HepG2 (cell line): ENCODE data around the gene ZNF605. TPM values are rescaled to one million over a fixed set of nuclear protein-coding genes. Genes with fewer than 3 reads are reported as not detected.

Source experiments
- ATAC-seq: fragments of 200-7000 bp; cut with Tn5 transposase; 3 replicates; pipeline ENCODE4 v1.9.1; 2020; ENCODE audit warnings: mild to moderate bottlenecking, moderate library complexity
- BruUV-seq: library from RNA; stranded (reverse); fragments of 400-500 nt; replicated peaks from 2 replicates; lab custom pipeline; 2021; lab: Mats Ljungman, UMichigan
- CTCF ChIA-PET: fragments of 300-600 bp; formaldehyde crosslinking; extraction: SDS; loops from one replicate; lab custom pipeline; 2021; ENCODE audit warnings: low total read pairs, inconsistent platforms, low intra/inter-chr PET ratio; lab: Yijun Ruan, JAX
- POLR2A ChIA-PET: fragments of 350-600 bp; sonication (Branson Sonifier 250); formaldehyde crosslinking; loops from one replicate; lab custom pipeline; 2020; ENCODE audit warnings: antibody characterized with exemption, inconsistent platforms; lab: Yijun Ruan, JAX
- DNase-seq: peaks from one replicate; pipeline ENCODE4 v3.0.0-alpha.2; 2015; ENCODE audit warnings: low spot score
- FAIRE-seq: peaks from 3 replicates; lab custom pipeline; 2011; peaks lifted over from hg19 to GRCh38; lab: Jason Lieb, UNC
- H2AFZ ChIP-seq: one replicate; pipeline ENCODE4 v1.6.1; 2011; ENCODE audit warnings: low read length, inconsistent platforms
- H3K27ac ChIP-seq: fragments of 300-600 bp; 3 replicates; pipeline ENCODE4 v1.8.0; 2011; ENCODE audit warnings: mixed run types, mild to moderate bottlenecking, mixed read lengths, low read length, inconsistent platforms; ENCODE audit not compliant: insufficient read depth; ENCODE audit errors: extremely low read length
- H3K27me3 ChIP-seq, 2 experiments: fragments of 200-600 bp in 1 of 2; 2 replicates in 1 of 2; 3 replicates in 1 of 2; pipeline versions ENCODE4 v1.6.0 to v1.8.0; 2011; ENCODE audit warnings: low read length in 2 of 2, mild to moderate bottlenecking in 2 of 2, moderate library complexity in 2 of 2, inconsistent platforms in 1 of 2; ENCODE audit not compliant: insufficient read depth in 2 of 2, control insufficient read depth in 1 of 2
- H3K36me3 ChIP-seq, 2 experiments: fragments of 200-600 bp in 1 of 2; replicated peaks in 1 of 2; 2 replicates in 1 of 2; 3 replicates in 1 of 2; pipeline versions ENCODE4 v1.5.1 to v1.8.0; 2011; ENCODE audit warnings: low read length in 2 of 2, inconsistent platforms in 1 of 2; ENCODE audit not compliant: insufficient read depth in 2 of 2, control insufficient read depth in 1 of 2
- H3K4me1 ChIP-seq: 2 replicates; pipeline ENCODE4 v1.5.1; 2012; ENCODE audit warnings: low read length, inconsistent platforms; ENCODE audit not compliant: insufficient read depth
- H3K4me2 ChIP-seq: 2 replicates; pipeline ENCODE4 v1.6.0; 2011; ENCODE audit warnings: low read depth, low read length, inconsistent platforms
- H3K4me3 ChIP-seq, 3 experiments: fragments of 200-600 bp in 1 of 3; sonication (generic), shearing (Covaris generic) in 1 of 3; replicated peaks in 1 of 3; 2 replicates each; pipeline ENCODE4 v1.5.1; 2011 to 2016; ENCODE audit warnings: low read length in 3 of 3, inconsistent platforms in 2 of 3, low read depth in 2 of 3, mild to moderate bottlenecking in 2 of 3, control low read depth in 1 of 3, mixed read lengths in 1 of 3; ENCODE audit not compliant: insufficient read depth in 1 of 3
- H3K79me2 ChIP-seq: one replicate; pipeline ENCODE4 v1.6.1; 2011; ENCODE audit warnings: low read length, inconsistent platforms; ENCODE audit not compliant: insufficient read depth
- H3K9ac ChIP-seq: 2 replicates; pipeline ENCODE4 v1.6.0; 2011; ENCODE audit warnings: mild to moderate bottlenecking, low read depth, low read length, inconsistent platforms; ENCODE audit not compliant: insufficient read depth
- H3K9me3 ChIP-seq: 2 replicates; pipeline ENCODE4 v1.5.1; 2012; ENCODE audit warnings: mild to moderate bottlenecking, low read length
- H4K20me1 ChIP-seq: 2 replicates; pipeline ENCODE4 v1.6.0; 2011; ENCODE audit warnings: inconsistent platforms, mild to moderate bottlenecking, low read length, moderate library complexity; ENCODE audit not compliant: insufficient read depth
- ARNTL ChIP-seq: sonication (generic); formaldehyde crosslinking; IDR thresholded peaks from 2 replicates; pipeline ENCODE4 v1.4.0; 2020; ENCODE audit warnings: mild to moderate bottlenecking, missing genetic modification reagents
- CTCF ChIP-seq: sonication (generic); formaldehyde crosslinking; IDR thresholded peaks from 2 replicates; pipeline ENCODE4 v1.5.0; 2020; ENCODE audit warnings: mild to moderate bottlenecking, missing genetic modification reagents, moderate library complexity
- LCORL ChIP-seq, 2 experiments: fragments of 450-650 bp in 1 of 2; sonication (generic) in 1 of 2; formaldehyde crosslinking in 1 of 2; IDR thresholded peaks; 2 replicates each; pipeline versions ENCODE4 v1.5.0 to v1.6.1; 2017 to 2020; ENCODE audit warnings: antibody characterized with exemption in 1 of 2, missing genetic modification reagents in 1 of 2
- NFAT5 ChIP-seq: sonication (generic); formaldehyde crosslinking; IDR thresholded peaks from 2 replicates; pipeline ENCODE4 v1.4.0; 2020; ENCODE audit warnings: missing genetic modification reagents
- NFKBIZ ChIP-seq: IDR thresholded peaks from 2 replicates; pipeline ENCODE4 v1.6.1; 2018; ENCODE audit warnings: missing genetic modification reagents, missing compliant biosample characterization
- NPAS2 ChIP-seq: sonication (generic); formaldehyde crosslinking; IDR thresholded peaks from 2 replicates; pipeline ENCODE4 v1.8.0; 2022; ENCODE audit warnings: mild to moderate bottlenecking, missing genetic modification reagents, borderline replicate concordance
- RAD51 ChIP-seq: fragments of 450-650 bp; IDR thresholded peaks from 2 replicates; pipeline ENCODE4 v1.6.1; 2016; ENCODE audit warnings: borderline replicate concordance
- SIN3B ChIP-seq: fragments of 150-350 bp; IDR thresholded peaks from 2 replicates; pipeline ENCODE4 v1.6.1; 2014; ENCODE audit warnings: low read length
- STAT6 ChIP-seq: sonication (generic); formaldehyde crosslinking; IDR thresholded peaks from 2 replicates; pipeline ENCODE4 v1.4.0; 2020; ENCODE audit warnings: missing genetic modification reagents, mild to moderate bottlenecking, borderline replicate concordance
- SUZ12 ChIP-seq: fragments of 150-350 bp; IDR thresholded peaks from 2 replicates; pipeline ENCODE4 v1.6.1; 2014; ENCODE audit warnings: low read depth, low read length
- SYNCRIP ChIP-seq: fragments of 200-400 bp; formaldehyde crosslinking; IDR thresholded peaks from 2 replicates; pipeline ENCODE4 v1.6.1; 2018; ENCODE audit warnings: mild to moderate bottlenecking, low read depth, low read length; ENCODE audit not compliant: insufficient read depth
- ZNF331 ChIP-seq: sonication (generic); formaldehyde crosslinking; IDR thresholded peaks from 2 replicates; pipeline ENCODE4 v1.4.0; 2020; ENCODE audit warnings: missing genetic modification reagents
- ZNF546 ChIP-seq: sonication (generic); formaldehyde crosslinking; conservative IDR thresholded peaks from 2 replicates; pipeline ENCODE4 v1.8.1; 2023; ENCODE audit warnings: mild to moderate bottlenecking, missing genetic modification reagents
- ZNF766 ChIP-seq: sonication (generic); formaldehyde crosslinking; IDR thresholded peaks from 2 replicates; pipeline ENCODE4 v1.5.0; 2020; ENCODE audit warnings: missing genetic modification reagents, borderline replicate concordance
- ZSCAN20 ChIP-seq: sonication (generic); formaldehyde crosslinking; IDR thresholded peaks from 2 replicates; pipeline ENCODE4 v1.4.0; 2020; ENCODE audit warnings: missing genetic modification reagents, mild to moderate bottlenecking, borderline replicate concordance
- WGBS: methylation state at CpG from one replicate; pipeline ENCODE4 v1.1.6; 2017; ENCODE audit warnings: low lambda C conversion rate; 5-methylcytosine and 5-hydroxymethylcytosine counted together
- in situ Hi-C: cut with HindIII; loops from 2 replicates; pipeline ENCODE4 v1.10.0; 2017; ENCODE audit warnings: low pct_unique_long_range_greater_than_20kb; ENCODE audit not compliant: extremely low pct_ligation_motif_present
- intact Hi-C: fragments of 100-400 bp; cut with micrococcal nuclease; formaldehyde crosslinking; loops from one replicate; pipeline ENCODE4 v1.10.0; 2022; ENCODE audit not compliant: unreplicated experiment
- polyA plus RNA-seq, 8 experiments: library from polyadenylated mRNA; depleted of rRNA in 3 of 8; stranded (reverse) in 7 of 8; unstranded in 1 of 8; fragments of >200 nt; fragmentation: Illumina TruSeq in 4 of 8; extraction: Trizol in 4 of 8; gene quantifications; 2 replicates each; pipeline versions ENCODE4 v1.2.1 to v1.2.3, GENCODE V29; 2011 to 2016; ENCODE audit warnings: low read depth in 4 of 8, missing spikeins in 1 of 8, mixed read lengths in 1 of 8; ENCODE audit not compliant: insufficient read depth in 1 of 8
- total RNA-seq, 5 experiments: library from RNA; depleted of rRNA; stranded (reverse); fragments of >200 nt; fragmentation: Illumina TruSeq; extraction: Trizol; gene quantifications; 2 replicates each; pipeline ENCODE4 v1.2.3, GENCODE V29; 2016; ENCODE audit warnings: low read depth in 1 of 5

The ZNF605 gene
- total and polyA plus RNA-seq, 2 of the 13 experiments (the other 11 are each of a cell fraction or from before 2014, with no cell fraction given) = 6.7 to 6.8 TPM

GRCh38 chr12:132954471-132955048 is 1.5 kb downstream of the ZNF605 start:
- no peaks in the 10 kb centered on the region; a peak in 1 of 5 replicates for H3K27me3 ChIP-seq
- no peaks in the 10 kb centered on the region for H4K20me1 ChIP-seq
- ATAC-seq (peak; percentile 19), FAIRE-seq (no peak), DNase-seq (no peak)
- POLR2A ChIA-PET = interaction anchor here (1.0 to 2.2 kb wide), 4 partner anchors 9 to 125 kb away, joined by 3 to 9 read pairs (median 4); partner anchors contain the start of genes CHFR and ZNF84
- peaks cover 52% of the 10 kb centered on the region for H3K9me3 ChIP-seq
- 82% methylated on average over 14 of the region's 14 CpGs for WGBS
- H3K4me2 ChIP-seq = peak overlapping the region; percentile 98
- CTCF ChIA-PET = no interaction called here
- peak overlapping the region; percentile 93 for H3K27ac ChIP-seq
- H3K79me2 ChIP-seq = peaks cover 14% of the 10 kb centered on the region
- no TSS peak for BruUV-seq
- no peak overlapping the region for H2AFZ ChIP-seq
- in situ Hi-C loops = no loop called here
- H3K4me3 ChIP-seq = peak overlapping the region in 2 of 3 experiments; percentile 73 to 82; a peak in 4 of 6 replicates
- H3K4me1 ChIP-seq = peaks cover 12% of the 10 kb centered on the region
- intact Hi-C loops = no loop called here
- H3K9ac ChIP-seq = peak overlapping the region; percentile 85
- H3K36me3 ChIP-seq = peaks cover 0 to 5% of the 10 kb centered on the region in 2 experiments; a peak in 2 of 5 replicates
- TF ChIP-seq ZNF331 = no peak
- TF ChIP-seq SIN3B = no peak
- TF ChIP-seq NFKBIZ (CRISPR knock-in tag) = no peak
- TF ChIP-seq ARNTL = no peak
- no peak for TF ChIP-seq ZSCAN20 (CRISPR knock-in tag)
- TF ChIP-seq LCORL (IDR thresholded peaks at IDR 0.05) = no peak
- no peak for TF ChIP-seq LCORL (CRISPR knock-in tag; IDR thresholded peaks at IDR 0.05)
- 0 out of 2 replicates have a peak, but pooled peaks have one; percentile 3 for TF ChIP-seq NFAT5
- no peak for TF ChIP-seq SYNCRIP
- no peak for TF ChIP-seq CTCF
- no peak for TF ChIP-seq ZNF546 (CRISPR knock-in tag)
- no peak for TF ChIP-seq STAT6 (CRISPR knock-in tag)
- no peak for TF ChIP-seq ZNF766 (CRISPR knock-in tag)
- no peak for TF ChIP-seq NPAS2 (CRISPR knock-in tag)
- TF ChIP-seq RAD51 = no peak
- no peak for TF ChIP-seq SUZ12
